ENCODE results near the gene RIC8B.

Gene RIC8B

GRCh38 chr12:106753526-106753925, 21.0 kb upstream of the RIC8B start:
- TF ChIP-seq EZH2phosphoT487 (IDR thresholded peaks at IDR 0.05; ENCODE audit: borderline replicate concordance, low read length) = no peak
- TF ChIP-seq CTCF (IDR thresholded peaks at IDR 0.05; ENCODE audit: low read depth, low read length, poor library complexity, severe bottlenecking) = no peak
- no peaks in the 10 kb centered on the region for H3K27me3 ChIP-seq (ENCODE audit: control insufficient read depth, low read length)
- H3K79me2 ChIP-seq (ENCODE audit: control insufficient read depth, low read length) = no peaks in the 10 kb centered on the region
- H3F3A ChIP-seq (ENCODE audit: control insufficient read depth, insufficient read depth) = no peaks in the 10 kb centered on the region
- peak overlapping the region; percentile 37; the same call in 1 of the 2 replicates for H3K4me3 ChIP-seq (ENCODE audit: low read length)
- no peaks in the 10 kb centered on the region for H3K36me3 ChIP-seq (ENCODE audit: control insufficient read depth, low read length)
- H3K9me2 ChIP-seq (replicated peaks; ENCODE audit: control insufficient read depth, low read length) = no peaks in the 10 kb centered on the region
- H3K4me1 ChIP-seq (ENCODE audit: control insufficient read depth, low read length) = peaks cover 40% of the 10 kb centered on the region
- no peak overlapping the region for H3K27ac ChIP-seq (ENCODE audit: low read depth, low read length)
- H3K4me2 ChIP-seq (ENCODE audit: low read length) = peak overlapping the region; percentile 57
- no peaks in the 10 kb centered on the region for H4K20me1 ChIP-seq (ENCODE audit: control insufficient read depth, insufficient read depth, low read depth, low read length)
- H3K9me3 ChIP-seq (ENCODE audit: control insufficient read depth, insufficient read depth, low read length) = no peaks in the 10 kb centered on the region; the same call in 1 of the 2 replicates

GRCh38 chr12:106754331-106754730, 20.2 kb upstream of the RIC8B start:
- TF ChIP-seq EZH2phosphoT487 (IDR thresholded peaks at IDR 0.05; ENCODE audit: borderline replicate concordance, low read length) (no peak), CTCF (IDR thresholded peaks at IDR 0.05; ENCODE audit: low read depth, low read length, poor library complexity, severe bottlenecking) (no peak)
- no peaks in the 10 kb centered on the region for H3F3A ChIP-seq (ENCODE audit: control insufficient read depth, insufficient read depth)
- H4K20me1 ChIP-seq (ENCODE audit: control insufficient read depth, insufficient read depth, low read depth, low read length) = no peaks in the 10 kb centered on the region
- no peaks in the 10 kb centered on the region; the same call in 1 of the 2 replicates for H3K9me3 ChIP-seq (ENCODE audit: control insufficient read depth, insufficient read depth, low read length)
- H3K4me1 ChIP-seq (ENCODE audit: control insufficient read depth, low read length) = peaks cover 48% of the 10 kb centered on the region
- H3K36me3 ChIP-seq (ENCODE audit: control insufficient read depth, low read length) = no peaks in the 10 kb centered on the region
- H3K4me2 ChIP-seq (ENCODE audit: low read length) = peak overlapping the region; percentile 57
- H3K4me3 ChIP-seq (ENCODE audit: low read length) = no peak overlapping the region
- H3K27ac ChIP-seq (ENCODE audit: low read depth, low read length) = no peak overlapping the region
- no peaks in the 10 kb centered on the region for H3K27me3 ChIP-seq (ENCODE audit: control insufficient read depth, low read length)
- H3K9me2 ChIP-seq (replicated peaks; ENCODE audit: control insufficient read depth, low read length) = no peaks in the 10 kb centered on the region
- peaks cover 5% of the 10 kb centered on the region for H3K79me2 ChIP-seq (ENCODE audit: control insufficient read depth, low read length)

GRCh38 chr12:106757623-106758348, 16.7 kb upstream of the RIC8B start:
- no peaks in the 10 kb centered on the region for H3K9me2 ChIP-seq (replicated peaks; ENCODE audit: control insufficient read depth, low read length)
- no peak overlapping the region for H3K27ac ChIP-seq (ENCODE audit: low read depth, low read length)
- no peaks in the 10 kb centered on the region for H4K20me1 ChIP-seq (ENCODE audit: control insufficient read depth, insufficient read depth, low read depth, low read length)
- peaks cover 78% of the 10 kb centered on the region for H3K4me1 ChIP-seq (ENCODE audit: control insufficient read depth, low read length)
- no peak overlapping the region for H3K4me3 ChIP-seq (ENCODE audit: low read length)
- no peaks in the 10 kb centered on the region for H3K9me3 ChIP-seq (ENCODE audit: control insufficient read depth, insufficient read depth, low read length)
- H3K79me2 ChIP-seq (ENCODE audit: control insufficient read depth, low read length) = peaks cover 8% of the 10 kb centered on the region
- no peak for TF ChIP-seq EZH2phosphoT487 (IDR thresholded peaks at IDR 0.05; ENCODE audit: borderline replicate concordance, low read length)
- no peak for TF ChIP-seq CTCF (IDR thresholded peaks at IDR 0.05; ENCODE audit: low read depth, low read length, poor library complexity, severe bottlenecking)
- no peaks in the 10 kb centered on the region for H3K27me3 ChIP-seq (ENCODE audit: control insufficient read depth, low read length)
- H3F3A ChIP-seq (ENCODE audit: control insufficient read depth, insufficient read depth) = peaks cover 5% of the 10 kb centered on the region
- H3K36me3 ChIP-seq (ENCODE audit: control insufficient read depth, low read length) = no peaks in the 10 kb centered on the region
- H3K4me2 ChIP-seq (ENCODE audit: low read length) = no peak overlapping the region
